B cell (primary cell): ENCODE measurements around the gene SERGEF.

Source experiments
- CTCF ChIP-seq: fragments of 200-600 bp; IDR thresholded peaks from one replicate; pipeline ENCODE4 v1.8.0; 2022; ENCODE audit warnings: antibody characterized with exemption, mild to moderate bottlenecking
- EZH2 ChIP-seq: IDR thresholded peaks from 2 replicates; pipeline ENCODE4 v1.6.1; 2012; ENCODE audit warnings: borderline replicate concordance, low read depth, mild to moderate bottlenecking, moderate library complexity, low read length; ENCODE audit not compliant: insufficient read depth, poor library complexity, severe bottlenecking

DNA sequence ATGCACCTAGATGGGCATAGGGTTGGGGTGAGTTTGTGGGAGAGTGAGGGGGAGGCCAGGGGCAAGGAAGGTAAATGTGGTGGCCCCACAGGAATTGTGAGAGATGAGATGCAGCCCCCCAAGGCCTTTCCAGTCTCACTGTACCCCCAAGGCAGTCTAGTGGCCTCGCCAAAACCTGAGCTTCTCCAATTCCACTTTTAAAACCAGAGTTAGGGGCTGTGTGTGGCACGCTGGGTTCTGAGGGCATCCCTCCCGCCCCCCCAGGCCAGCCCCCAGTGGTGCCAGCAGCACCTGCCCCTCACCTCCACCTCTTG is 237.9 kb downstream of the SERGEF start:
- TF ChIP-seq CTCF: no peak
- TF ChIP-seq EZH2: no peak
